Left ventricle myocardium inferior (tissue), 1 donor: Measurements from ENCODE around the gene PTPRT. TPM values are rescaled to one million over a fixed set of nuclear protein-coding genes. Genes with fewer than 3 reads are reported as not detected.

Experiments used
- DNase-seq: peaks from one replicate; pipeline ENCODE4 v3.0.0-alpha.2; 2020
- H3K27ac ChIP-seq: fragments of 200-600 bp; replicated peaks from 2 replicates; pipeline ENCODE4 v1.8.0; 2021
- H3K27me3 ChIP-seq: fragments of 200-600 bp; 2 replicates; pipeline ENCODE4 v1.8.0; 2021; ENCODE audit warnings: low read depth
- H3K36me3 ChIP-seq: fragments of 200-600 bp; 2 replicates; pipeline ENCODE4 v1.8.0; 2021
- H3K4me1 ChIP-seq: fragments of 200-600 bp; 2 replicates; pipeline ENCODE4 v1.8.0; 2021
- H3K4me3 ChIP-seq: fragments of 200-600 bp; 2 replicates; pipeline ENCODE4 v1.8.0; 2021; ENCODE audit warnings: mild to moderate bottlenecking, moderate library complexity
- H3K9me3 ChIP-seq: fragments of 200-600 bp; replicated peaks from 2 replicates; pipeline ENCODE4 v1.8.0; 2021
- intact Hi-C: fragments of 100-400 bp; cut with micrococcal nuclease; formaldehyde crosslinking; loops from one replicate; pipeline ENCODE4 v1.11.0; 2022
- total RNA-seq: library from RNA; stranded (reverse); fragmentation: NEBNext Ultra II Directional; extraction: Animal tissue kit (Norgen Biotek cat#: 25700); gene quantifications from one replicate; pipeline ENCODE4 v1.2.1, GENCODE V29; 2021
- TF ChIP-seq, protein P1 (sequence below): fragments of 200-600 bp; IDR thresholded peaks from 2 replicates; pipeline ENCODE4 v1.8.0; 2021; ENCODE audit warnings: antibody characterized with exemption, mild to moderate bottlenecking, borderline replicate concordance
- donor health status: DM: no; HTN: yes; CAD: no; lungs with severe emphysema.

The PTPRT gene
- total RNA-seq, 1 donor from 2014 or later, result 0.08 TPM

DNA sequence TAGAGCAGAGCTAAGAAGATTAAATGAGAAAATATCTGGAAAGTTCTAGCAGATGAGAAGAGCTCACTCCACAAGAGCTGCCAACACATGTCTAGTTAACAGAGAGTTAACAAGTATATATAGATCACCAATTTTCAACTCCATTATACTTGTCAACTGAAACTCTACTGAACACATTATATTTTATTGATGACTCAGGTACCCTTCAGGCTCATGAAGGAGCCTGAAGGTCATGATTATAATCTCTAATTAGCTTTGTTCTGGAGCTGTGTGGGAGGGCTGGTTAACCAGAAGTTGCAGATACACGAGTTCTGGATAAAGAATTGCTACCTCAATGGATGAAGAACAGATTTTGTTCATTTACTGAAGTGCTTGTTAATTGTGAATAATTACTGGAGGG, 42.1 kb upstream of the PTPRT start:
- intact Hi-C loops, result no loop called here
- DNase-seq, result no peak
- Histone ChIP-seq H3K27me3 (peaks cover 75% of the 10 kb centered on the region), H3K4me3 (no peak overlapping the region), H3K36me3 (no peaks in the 10 kb centered on the region), H3K9me3 (no peaks in the 10 kb centered on the region), H3K27ac (no peak overlapping the region), H3K4me1 (no peaks in the 10 kb centered on the region)
- TF ChIP-seq, protein P1, sequence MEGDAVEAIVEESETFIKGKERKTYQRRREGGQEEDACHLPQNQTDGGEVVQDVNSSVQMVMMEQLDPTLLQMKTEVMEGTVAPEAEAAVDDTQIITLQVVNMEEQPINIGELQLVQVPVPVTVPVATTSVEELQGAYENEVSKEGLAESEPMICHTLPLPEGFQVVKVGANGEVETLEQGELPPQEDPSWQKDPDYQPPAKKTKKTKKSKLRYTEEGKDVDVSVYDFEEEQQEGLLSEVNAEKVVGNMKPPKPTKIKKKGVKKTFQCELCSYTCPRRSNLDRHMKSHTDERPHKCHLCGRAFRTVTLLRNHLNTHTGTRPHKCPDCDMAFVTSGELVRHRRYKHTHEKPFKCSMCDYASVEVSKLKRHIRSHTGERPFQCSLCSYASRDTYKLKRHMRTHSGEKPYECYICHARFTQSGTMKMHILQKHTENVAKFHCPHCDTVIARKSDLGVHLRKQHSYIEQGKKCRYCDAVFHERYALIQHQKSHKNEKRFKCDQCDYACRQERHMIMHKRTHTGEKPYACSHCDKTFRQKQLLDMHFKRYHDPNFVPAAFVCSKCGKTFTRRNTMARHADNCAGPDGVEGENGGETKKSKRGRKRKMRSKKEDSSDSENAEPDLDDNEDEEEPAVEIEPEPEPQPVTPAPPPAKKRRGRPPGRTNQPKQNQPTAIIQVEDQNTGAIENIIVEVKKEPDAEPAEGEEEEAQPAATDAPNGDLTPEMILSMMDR, result no peak

DNA sequence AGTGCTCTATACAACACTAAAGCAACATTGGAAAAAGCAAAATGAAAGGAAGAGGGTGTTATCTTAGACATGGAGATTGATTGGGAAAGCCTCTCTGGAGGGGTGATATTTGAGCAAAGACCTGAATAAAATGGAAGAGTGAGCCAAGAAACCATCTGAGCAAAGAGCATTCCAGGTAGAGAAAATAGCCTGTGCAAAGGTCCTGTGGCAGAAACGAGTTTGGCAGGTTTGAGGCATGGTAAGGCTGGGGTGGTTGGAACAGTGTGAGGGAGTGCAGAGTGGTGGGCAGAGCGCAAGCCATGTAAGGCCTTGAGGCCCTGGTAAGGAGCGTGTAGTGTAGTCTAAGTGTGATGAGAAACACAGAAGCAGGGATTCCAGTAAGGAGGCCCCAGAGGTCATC, 40.0 kb upstream of the PTPRT start:
- no peaks in the 10 kb centered on the region for H3K4me1 ChIP-seq
- peaks cover 64% of the 10 kb centered on the region for H3K27me3 ChIP-seq
- no peaks in the 10 kb centered on the region for H3K36me3 ChIP-seq
- H3K27ac ChIP-seq, result no peak overlapping the region
- intact Hi-C loops, result no loop called here
- TF ChIP-seq, protein P1, result no peak
- H3K4me3 ChIP-seq, result no peak overlapping the region
- H3K9me3 ChIP-seq, result no peaks in the 10 kb centered on the region
- DNase-seq, result no peak

GRCh38 chr20:43220612-43221011, 30.9 kb upstream of the PTPRT start:
- DNase-seq, result no peak
- TF ChIP-seq, protein P1, result no peak
- H3K27me3 ChIP-seq, result peaks cover 66% of the 10 kb centered on the region
- no peaks in the 10 kb centered on the region for H3K9me3 ChIP-seq
- intact Hi-C loops, result no loop called here
- no peak overlapping the region for H3K27ac ChIP-seq
- H3K4me3 ChIP-seq, result no peak overlapping the region
- no peaks in the 10 kb centered on the region for H3K4me1 ChIP-seq
- no peaks in the 10 kb centered on the region for H3K36me3 ChIP-seq

DNA sequence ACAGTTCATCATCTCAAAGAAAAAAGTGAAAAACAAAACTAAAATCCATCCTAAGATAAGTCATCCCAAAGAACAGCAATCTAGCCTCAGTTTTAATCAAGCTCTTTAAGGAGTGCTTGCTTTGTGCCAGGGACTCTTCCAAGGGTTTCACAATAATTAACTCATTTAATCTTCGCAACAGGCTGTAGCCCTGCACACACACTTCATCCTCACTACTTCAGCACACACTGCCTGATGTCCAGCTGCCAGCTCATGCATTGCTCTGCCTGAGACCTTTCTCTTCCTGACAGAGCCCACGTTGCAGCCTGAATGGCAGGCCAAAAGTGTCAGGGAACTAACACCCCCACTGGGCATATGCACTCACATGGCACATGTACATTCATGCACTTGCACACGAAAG, 21.2 kb upstream of the PTPRT start:
- H3K9me3 ChIP-seq, result no peaks in the 10 kb centered on the region
- TF ChIP-seq, protein P1, result no peak
- H3K4me3 ChIP-seq, result no peak overlapping the region
- intact Hi-C loops, result no loop called here
- H3K4me1 ChIP-seq, result no peaks in the 10 kb centered on the region
- no peak overlapping the region for H3K27ac ChIP-seq
- H3K36me3 ChIP-seq, result no peaks in the 10 kb centered on the region
- no peak for DNase-seq
- H3K27me3 ChIP-seq, result peaks cover 25% of the 10 kb centered on the region

DNA sequence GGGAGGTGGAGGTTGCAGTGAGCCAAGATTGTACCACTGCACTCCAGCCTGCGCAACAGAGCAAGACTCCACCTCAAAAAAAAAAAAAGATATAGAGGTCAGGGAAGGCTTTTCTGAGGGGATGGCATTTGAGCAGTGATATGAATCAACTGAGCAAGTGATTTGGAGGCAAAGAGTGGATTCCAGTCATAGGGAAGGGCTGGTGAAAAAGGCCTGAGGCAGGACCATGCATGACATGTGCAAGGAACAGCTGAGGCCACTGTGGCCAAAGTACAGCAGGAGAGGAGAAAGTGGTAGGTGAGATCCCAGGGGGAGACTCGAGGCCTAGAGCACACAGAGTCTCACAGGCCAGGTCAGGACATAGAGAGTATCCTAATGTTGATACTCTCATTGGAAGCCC, 20.1 kb upstream of the PTPRT start:
- no peak for DNase-seq
- peaks cover 14% of the 10 kb centered on the region for H3K27me3 ChIP-seq
- H3K36me3 ChIP-seq, result no peaks in the 10 kb centered on the region
- no peaks in the 10 kb centered on the region for H3K4me1 ChIP-seq
- TF ChIP-seq, protein P1, result no peak
- H3K27ac ChIP-seq, result no peak overlapping the region
- intact Hi-C loops, result no loop called here
- no peak overlapping the region for H3K4me3 ChIP-seq
- H3K9me3 ChIP-seq, result peaks cover 3% of the 10 kb centered on the region

- no peak for DNase-seq
- TF ChIP-seq, protein P1, result no peak
- Histone ChIP-seq H3K27ac (no peak overlapping the region), H3K27me3 (peaks cover 5% of the 10 kb centered on the region), H3K4me3 (no peak overlapping the region), H3K36me3 (no peaks in the 10 kb centered on the region), H3K4me1 (no peaks in the 10 kb centered on the region), H3K9me3 (peaks cover 3% of the 10 kb centered on the region)
- intact Hi-C loops, result no loop called here
These were observed 16.0 kb upstream of the PTPRT start for GRCh38 chr20:43205699-43206098.
